ENCODE results near the gene RAB5A. TPM values are rescaled to one million over a fixed set of nuclear protein-coding genes. Genes with fewer than 3 reads are reported as not detected.
A peak's percentile ranks its signal among the peaks of the same experiment; 100 is the strongest.
"Not testable (repeated sequence)": the region's sequence is repeated elsewhere in the genome, so short reads cannot be mapped to it uniquely, and the experiment has no call there.

RAB5A gene
- polyA plus RNA-seq (2011; rRNA removed) (44.5 and 58.7 TPM in 2 replicates), polyA minus RNA-seq (2011; rRNA and poly(A)+ RNA removed) (15.6 and 26.3 TPM in 2 replicates)

DNA sequence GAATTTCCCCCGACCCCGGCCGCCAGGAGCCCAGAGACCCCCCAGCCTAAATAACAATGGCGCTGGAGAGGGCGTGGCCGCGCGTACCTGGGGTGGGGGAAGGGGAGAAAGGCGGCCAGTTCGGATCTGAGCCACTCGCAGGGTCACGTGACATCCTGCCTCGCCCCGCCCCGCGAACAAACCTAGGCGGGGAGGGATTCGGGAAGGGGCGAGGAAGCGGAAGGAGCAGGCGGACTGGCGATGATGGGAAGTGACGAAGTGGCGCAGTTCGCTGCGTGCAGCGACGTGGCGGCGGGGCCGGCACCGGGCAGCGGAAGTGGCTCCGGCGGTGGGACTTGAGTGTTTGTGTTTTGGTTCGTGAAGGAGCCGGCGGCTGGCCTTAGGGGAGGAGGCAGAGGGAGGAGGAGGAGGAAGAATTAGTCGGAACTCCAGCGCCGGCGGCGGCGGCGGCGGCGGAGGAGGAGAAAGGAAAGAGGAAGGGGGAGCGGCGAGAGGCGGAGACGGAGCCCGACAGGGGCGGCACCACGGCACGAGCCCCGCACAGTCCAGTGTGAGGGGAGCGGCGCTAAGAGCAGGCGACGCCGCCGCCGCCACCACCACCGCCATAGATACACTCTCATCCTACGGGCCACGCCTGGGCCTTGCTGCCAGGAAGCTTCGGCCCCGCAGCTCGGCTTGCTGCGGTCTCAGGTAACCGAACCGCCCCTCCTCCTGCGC is at the start of gene RAB5A:
Gene RAB5A (plus strand): TSS at position 266 of the 717 bp plus-strand sequence. CDS start 3,802 bp downstream, outside the sequence.
- TF ChIP-seq, protein P1, sequence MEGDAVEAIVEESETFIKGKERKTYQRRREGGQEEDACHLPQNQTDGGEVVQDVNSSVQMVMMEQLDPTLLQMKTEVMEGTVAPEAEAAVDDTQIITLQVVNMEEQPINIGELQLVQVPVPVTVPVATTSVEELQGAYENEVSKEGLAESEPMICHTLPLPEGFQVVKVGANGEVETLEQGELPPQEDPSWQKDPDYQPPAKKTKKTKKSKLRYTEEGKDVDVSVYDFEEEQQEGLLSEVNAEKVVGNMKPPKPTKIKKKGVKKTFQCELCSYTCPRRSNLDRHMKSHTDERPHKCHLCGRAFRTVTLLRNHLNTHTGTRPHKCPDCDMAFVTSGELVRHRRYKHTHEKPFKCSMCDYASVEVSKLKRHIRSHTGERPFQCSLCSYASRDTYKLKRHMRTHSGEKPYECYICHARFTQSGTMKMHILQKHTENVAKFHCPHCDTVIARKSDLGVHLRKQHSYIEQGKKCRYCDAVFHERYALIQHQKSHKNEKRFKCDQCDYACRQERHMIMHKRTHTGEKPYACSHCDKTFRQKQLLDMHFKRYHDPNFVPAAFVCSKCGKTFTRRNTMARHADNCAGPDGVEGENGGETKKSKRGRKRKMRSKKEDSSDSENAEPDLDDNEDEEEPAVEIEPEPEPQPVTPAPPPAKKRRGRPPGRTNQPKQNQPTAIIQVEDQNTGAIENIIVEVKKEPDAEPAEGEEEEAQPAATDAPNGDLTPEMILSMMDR (IDR thresholded peaks at IDR 0.05; ENCODE audit: low read depth, low read length): no peak
- CTCF ChIA-PET: interaction anchor here (0.5 to 1.0 kb wide), 2 partner anchors 61 to 158 kb away, joined by 3 read pairs; no protein-coding TSS in a partner anchor

DNA sequence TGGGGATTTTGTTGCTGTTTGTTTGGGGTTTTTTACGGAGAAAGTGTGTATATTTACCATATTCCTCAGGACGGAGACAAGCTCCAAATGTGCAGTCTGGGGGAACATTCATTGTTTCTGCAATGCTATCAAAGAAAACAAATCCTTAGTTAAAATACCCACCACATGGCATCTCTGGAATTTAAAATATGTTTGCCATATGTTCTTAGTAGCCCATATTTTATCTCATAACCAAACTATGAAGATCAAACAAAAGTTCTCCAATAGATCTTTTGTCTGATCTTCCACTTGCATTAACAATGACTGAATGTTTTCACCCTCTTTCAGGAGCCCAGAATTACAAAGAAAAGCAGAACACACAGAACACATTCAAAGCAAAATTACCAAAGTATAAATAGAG is 48.2 kb upstream of the RAB5A start:
- no peak for DNase-seq (ENCODE audit: low read depth, low spot score)
- H3K4me3 ChIP-seq (ENCODE audit: low read depth, low read length): no peak overlapping the region
- no peaks in the 10 kb centered on the region for H3K9me3 ChIP-seq (ENCODE audit: control insufficient read depth, insufficient read depth, low read length)
- H3K27ac ChIP-seq (ENCODE audit: low read depth, low read length): no peak overlapping the region
- ChIA-PET POLR2A (interaction anchor here (0.6 to 2.1 kb wide), 3 partner anchors 10 to 288 kb away, joined by 3 to 10 read pairs (median 3); no protein-coding TSS in a partner anchor), CTCF (interaction anchor here (1.1 to 3.5 kb wide), 5 partner anchors 10 to 36 kb away, joined by 3 to 14 read pairs (median 6); no protein-coding TSS in a partner anchor)
- TF ChIP-seq, protein P1 (IDR thresholded peaks at IDR 0.05; ENCODE audit: low read depth, low read length): no peak
- no peaks in the 10 kb centered on the region for H3K27me3 ChIP-seq (ENCODE audit: control insufficient read depth, insufficient read depth, low read length)

More for the DNA sequence above, at the start of gene RAB5A:
- peak; percentile 95 for DNase-seq (ENCODE audit: low read depth, low spot score)
- POLR2A ChIA-PET: interaction anchor here (1.0 to 1.7 kb wide), 2 partner anchors 10 to 58 kb away, joined by 3 to 6 read pairs; no protein-coding TSS in a partner anchor
- H3K27me3 ChIP-seq (ENCODE audit: control insufficient read depth, insufficient read depth, low read length): no peaks in the 10 kb centered on the region
- H3K9me3 ChIP-seq (ENCODE audit: control insufficient read depth, insufficient read depth, low read length): peaks cover 3% of the 10 kb centered on the region; the same call in 1 of the 2 replicates
- peak within 1 kb of the TSS; percentile 97 for H3K4me3 ChIP-seq (ENCODE audit: low read depth, low read length)
- H3K27ac ChIP-seq (ENCODE audit: low read depth, low read length): peak within 1 kb of the TSS; percentile 99

DNA sequence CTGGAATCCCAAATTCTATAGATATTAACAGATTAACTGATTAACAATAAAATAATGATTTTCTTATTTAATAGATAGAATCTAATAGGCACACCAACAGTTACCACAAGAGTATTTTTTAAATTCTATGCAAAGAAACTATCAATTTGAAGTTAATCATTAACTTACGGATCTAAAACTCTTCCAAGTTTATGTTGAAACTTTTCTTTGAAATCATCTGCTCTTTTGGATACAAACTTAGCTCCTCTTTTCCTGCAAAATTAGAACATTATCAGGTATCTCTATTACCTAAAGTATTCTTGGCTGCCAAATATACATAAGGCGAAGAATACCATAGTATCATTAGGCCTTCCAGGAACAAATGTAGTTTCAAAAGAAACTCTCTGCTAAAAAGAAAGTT is 47.6 kb upstream of the RAB5A start:
- CTCF ChIA-PET: interaction anchor here (1.1 to 3.5 kb wide), 4 partner anchors 13 to 36 kb away, joined by 3 to 14 read pairs (median 8); no protein-coding TSS in a partner anchor
- POLR2A ChIA-PET: interaction anchor here (0.6 to 2.1 kb wide), 3 partner anchors 10 to 287 kb away, joined by 3 to 10 read pairs (median 3); no protein-coding TSS in a partner anchor
- Histone ChIP-seq H3K27ac (ENCODE audit: low read depth, low read length) (no peak overlapping the region), H3K4me3 (ENCODE audit: low read depth, low read length) (no peak overlapping the region), H3K27me3 (ENCODE audit: control insufficient read depth, insufficient read depth, low read length) (no peaks in the 10 kb centered on the region), H3K9me3 (ENCODE audit: control insufficient read depth, insufficient read depth, low read length) (no peaks in the 10 kb centered on the region)
- DNase-seq (ENCODE audit: low read depth, low spot score): no peak
- TF ChIP-seq, protein P1 (IDR thresholded peaks at IDR 0.05; ENCODE audit: low read depth, low read length): no peak

- H3K4me3 ChIP-seq (ENCODE audit: low read depth, low read length); DNase-seq (ENCODE audit: low read depth, low spot score); H3K27me3 ChIP-seq (ENCODE audit: control insufficient read depth, insufficient read depth, low read length); H3K27ac ChIP-seq (ENCODE audit: low read depth, low read length); POLR2A ChIA-PET; H3K9me3 ChIP-seq (ENCODE audit: control insufficient read depth, insufficient read depth, low read length): not testable (repeated sequence)
- CTCF ChIA-PET: interaction anchor here (1.3 to 3.5 kb wide), 3 partner anchors 13 to 34 kb away, joined by 3 to 14 read pairs (median 12); no protein-coding TSS in a partner anchor
Observed at GRCh38 chr3:19899833-19900232, 47.1 kb upstream of the RAB5A start.

DNA sequence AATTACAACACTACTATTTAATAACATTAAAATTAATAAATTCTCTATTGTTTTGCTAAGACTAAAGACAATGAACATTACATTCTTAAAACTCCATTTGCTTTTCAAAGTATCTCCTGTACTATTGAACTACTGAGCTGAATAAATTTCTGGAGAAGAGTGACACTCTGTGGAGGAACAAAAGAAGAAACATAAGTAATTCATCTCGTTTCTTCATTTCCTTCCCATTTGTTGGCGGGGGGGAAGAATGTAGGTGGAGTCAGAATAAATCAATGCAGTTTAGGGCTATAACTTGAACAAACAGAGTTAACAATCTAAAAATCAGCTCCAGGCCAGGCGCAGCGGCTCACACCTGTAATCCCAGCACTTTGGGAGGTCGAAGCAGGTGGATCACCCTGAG is 45.6 kb upstream of the RAB5A start:
- TF ChIP-seq, protein P1 (IDR thresholded peaks at IDR 0.05; ENCODE audit: low read depth, low read length): no peak
- no peaks in the 10 kb centered on the region for H3K9me3 ChIP-seq (ENCODE audit: control insufficient read depth, insufficient read depth, low read length)
- no peak for DNase-seq (ENCODE audit: low read depth, low spot score)
- ChIA-PET CTCF (interaction anchor here (0.6 to 1.7 kb wide), 2 partner anchors 13 to 15 kb away, joined by 3 to 6 read pairs; no protein-coding TSS in a partner anchor), POLR2A (no interaction called here)
- H3K4me3 ChIP-seq (ENCODE audit: low read depth, low read length): no peak overlapping the region
- H3K27me3 ChIP-seq (ENCODE audit: control insufficient read depth, insufficient read depth, low read length): no peaks in the 10 kb centered on the region
- no peak overlapping the region for H3K27ac ChIP-seq (ENCODE audit: low read depth, low read length)

Data from AG04450 (cell line).